Activated CD4-positive, CD25-positive, alpha-beta regulatory T cell treated with anti-CD3 and anti-CD28 coated beads, Interleukin-2, amount 50 U/mL, for 72 hours (primary cell): ENCODE data around the gene FBXL17.
"Not testable (repeated sequence)": the region's sequence is repeated elsewhere in the genome, so short reads cannot be mapped to it uniquely, and the experiment has no call there.

Experiments used
- DNase-seq: peaks from one replicate; pipeline ENCODE4 v3.0.0; 2021

FBXL17 gene

GRCh38 chr5:108238936-108239887 is 142.7 kb downstream of the FBXL17 start:
- no peak for DNase-seq

- no peak for DNase-seq
Observed at GRCh38 chr5:108238461-108238860, 143.4 kb downstream of the FBXL17 start.

GRCh38 chr5:108233617-108234155 is 148.2 kb downstream of the FBXL17 start:
- no peak for DNase-seq

- no peak for DNase-seq
Observed at GRCh38 chr5:108232805-108233204, 149.1 kb downstream of the FBXL17 start.

GRCh38 chr5:108222011-108222410 is 159.9 kb downstream of the FBXL17 start:
- DNase-seq: no peak

GRCh38 chr5:108220834-108221233 is 161.1 kb downstream of the FBXL17 start:
- DNase-seq: no peak

GRCh38 chr5:108216890-108217289 is 165.0 kb downstream of the FBXL17 start:
- DNase-seq: no peak

- DNase-seq: no peak
Observed at GRCh38 chr5:108214857-108215256, 167.0 kb downstream of the FBXL17 start.

GRCh38 chr5:108212775-108213346 is 169.0 kb downstream of the FBXL17 start:
- DNase-seq: no peak

- DNase-seq: no peak
Observed at GRCh38 chr5:108206707-108207106, 175.2 kb downstream of the FBXL17 start.

GRCh38 chr5:108201721-108202120 is 180.2 kb downstream of the FBXL17 start:
- DNase-seq: no peak

- DNase-seq: no peak
Observed at GRCh38 chr5:108196276-108196675, 185.6 kb downstream of the FBXL17 start.

GRCh38 chr5:108193021-108193795 is 188.7 kb downstream of the FBXL17 start:
- DNase-seq: no peak

- no peak for DNase-seq
Observed at GRCh38 chr5:108184940-108185339, 197.0 kb downstream of the FBXL17 start.

- DNase-seq: no peak
Observed at GRCh38 chr5:108181975-108182374, 199.9 kb downstream of the FBXL17 start.

- DNase-seq: no peak
Observed at GRCh38 chr5:108174286-108174685, 207.6 kb downstream of the FBXL17 start.

- DNase-seq: no peak
Observed at GRCh38 chr5:108171759-108172158, 210.1 kb downstream of the FBXL17 start.

- no peak for DNase-seq
Observed at GRCh38 chr5:108168915-108169314, 213.0 kb downstream of the FBXL17 start.

- DNase-seq: no peak
Observed at GRCh38 chr5:108167174-108167573, 214.7 kb downstream of the FBXL17 start.

- no peak for DNase-seq
Observed at GRCh38 chr5:108164574-108164973, 217.3 kb downstream of the FBXL17 start.

GRCh38 chr5:108152854-108153253 is 229.0 kb downstream of the FBXL17 start:
- not testable (repeated sequence) for DNase-seq

- DNase-seq: no peak
Observed at GRCh38 chr5:108149369-108149768, 232.5 kb downstream of the FBXL17 start.

- DNase-seq: no peak
Observed at GRCh38 chr5:108148715-108149139, 233.2 kb downstream of the FBXL17 start.
